Measurements from ENCODE around the gene AFF3.

The AFF3 gene

DNA sequence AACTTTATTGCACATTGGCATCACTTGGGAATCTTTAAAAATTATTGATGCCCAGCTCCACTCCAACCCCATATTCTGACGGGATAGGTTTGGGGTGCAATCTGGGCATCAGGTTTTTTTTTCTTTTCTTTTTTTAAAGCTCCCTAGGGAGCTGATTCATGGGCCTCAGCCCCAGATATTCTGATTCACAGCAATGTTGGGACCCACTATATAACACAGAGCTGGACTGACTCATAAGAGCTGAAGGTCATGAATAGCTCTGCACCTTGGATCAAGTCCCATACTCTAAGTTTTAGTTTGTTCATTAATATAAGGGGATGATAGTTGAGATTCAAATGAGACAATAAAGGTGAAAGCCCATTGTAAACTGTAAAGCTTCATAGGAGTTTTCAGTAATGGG lies 461.4 kb downstream of the AFF3 start:
- TF ChIP-seq, protein P1, sequence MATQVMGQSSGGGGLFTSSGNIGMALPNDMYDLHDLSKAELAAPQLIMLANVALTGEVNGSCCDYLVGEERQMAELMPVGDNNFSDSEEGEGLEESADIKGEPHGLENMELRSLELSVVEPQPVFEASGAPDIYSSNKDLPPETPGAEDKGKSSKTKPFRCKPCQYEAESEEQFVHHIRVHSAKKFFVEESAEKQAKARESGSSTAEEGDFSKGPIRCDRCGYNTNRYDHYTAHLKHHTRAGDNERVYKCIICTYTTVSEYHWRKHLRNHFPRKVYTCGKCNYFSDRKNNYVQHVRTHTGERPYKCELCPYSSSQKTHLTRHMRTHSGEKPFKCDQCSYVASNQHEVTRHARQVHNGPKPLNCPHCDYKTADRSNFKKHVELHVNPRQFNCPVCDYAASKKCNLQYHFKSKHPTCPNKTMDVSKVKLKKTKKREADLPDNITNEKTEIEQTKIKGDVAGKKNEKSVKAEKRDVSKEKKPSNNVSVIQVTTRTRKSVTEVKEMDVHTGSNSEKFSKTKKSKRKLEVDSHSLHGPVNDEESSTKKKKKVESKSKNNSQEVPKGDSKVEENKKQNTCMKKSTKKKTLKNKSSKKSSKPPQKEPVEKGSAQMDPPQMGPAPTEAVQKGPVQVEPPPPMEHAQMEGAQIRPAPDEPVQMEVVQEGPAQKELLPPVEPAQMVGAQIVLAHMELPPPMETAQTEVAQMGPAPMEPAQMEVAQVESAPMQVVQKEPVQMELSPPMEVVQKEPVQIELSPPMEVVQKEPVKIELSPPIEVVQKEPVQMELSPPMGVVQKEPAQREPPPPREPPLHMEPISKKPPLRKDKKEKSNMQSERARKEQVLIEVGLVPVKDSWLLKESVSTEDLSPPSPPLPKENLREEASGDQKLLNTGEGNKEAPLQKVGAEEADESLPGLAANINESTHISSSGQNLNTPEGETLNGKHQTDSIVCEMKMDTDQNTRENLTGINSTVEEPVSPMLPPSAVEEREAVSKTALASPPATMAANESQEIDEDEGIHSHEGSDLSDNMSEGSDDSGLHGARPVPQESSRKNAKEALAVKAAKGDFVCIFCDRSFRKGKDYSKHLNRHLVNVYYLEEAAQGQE (IDR thresholded peaks at IDR 0.05; ENCODE audit: insufficient read depth in 1 of 2, low read depth in 2 of 2, low read length in 2 of 2): no peak
- TF ChIP-seq POLR2AphosphoS5 (IDR thresholded peaks at IDR 0.05; ENCODE audit: low read depth, low read length) (no peak), SIN3A (IDR thresholded peaks at IDR 0.05; ENCODE audit: borderline replicate concordance, insufficient read depth, low read length) (no peak), TAF1 (IDR thresholded peaks at IDR 0.05; ENCODE audit: borderline replicate concordance, insufficient read depth, low read length) (no peak)

DNA sequence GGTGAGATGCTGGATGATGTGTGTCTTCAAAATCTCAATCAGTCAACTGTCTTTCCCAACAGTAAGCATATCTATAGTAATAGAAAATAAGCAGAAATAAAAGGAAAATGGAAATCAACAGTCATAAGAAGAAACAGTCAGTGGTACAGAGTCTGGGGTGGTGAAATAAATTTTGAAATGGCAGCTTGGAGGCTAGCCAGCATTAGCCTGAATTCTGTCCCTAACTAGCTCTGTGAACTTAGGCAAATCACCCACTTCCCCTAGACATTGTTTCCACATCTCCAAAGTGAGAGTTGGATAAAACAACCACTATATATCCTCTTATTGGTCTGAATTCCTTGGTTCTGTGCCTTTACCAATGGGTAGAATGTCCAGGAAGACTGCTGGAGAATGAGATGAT lies 462.9 kb downstream of the AFF3 start:
- TF ChIP-seq TAF1 (IDR thresholded peaks at IDR 0.05; ENCODE audit: borderline replicate concordance, insufficient read depth, low read length): no peak
- no peak for TF ChIP-seq POLR2AphosphoS5 (IDR thresholded peaks at IDR 0.05; ENCODE audit: low read depth, low read length)
- no peak for TF ChIP-seq FOXP2 (optimal IDR thresholded peaks at IDR 0.05; ENCODE audit: borderline replicate concordance, extremely low read depth, extremely low read length, insufficient read depth)
- TF ChIP-seq, protein P1 (IDR thresholded peaks at IDR 0.05; ENCODE audit: insufficient read depth in 1 of 2, low read depth in 2 of 2, low read length in 2 of 2): no peak

DNA sequence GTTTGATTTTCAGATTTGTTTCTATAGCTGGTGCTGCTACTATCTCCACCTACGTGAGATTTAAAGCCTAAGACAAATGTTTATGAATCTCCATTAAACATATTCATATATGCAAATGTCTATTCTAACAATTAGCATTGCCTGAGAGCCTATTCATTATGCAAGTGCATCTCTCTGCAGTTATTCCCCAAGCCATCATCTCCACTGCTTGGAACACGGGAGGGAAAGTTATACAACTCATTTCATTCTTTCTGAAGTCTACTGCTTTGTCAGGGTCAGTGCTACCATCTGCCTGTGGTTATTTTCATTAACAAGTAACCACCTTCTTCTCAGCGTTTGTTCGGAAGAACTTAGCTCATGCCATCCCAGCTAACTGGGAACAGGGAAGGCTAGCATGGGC lies 463.8 kb downstream of the AFF3 start:
- TF ChIP-seq TAF1 (IDR thresholded peaks at IDR 0.05; ENCODE audit: borderline replicate concordance, insufficient read depth, low read length) (no peak), POLR2AphosphoS5 (IDR thresholded peaks at IDR 0.05; ENCODE audit: low read depth, low read length) (no peak), FOXP2 (optimal IDR thresholded peaks at IDR 0.05; ENCODE audit: borderline replicate concordance, extremely low read depth, extremely low read length, insufficient read depth) (no peak), SIN3A (IDR thresholded peaks at IDR 0.05; ENCODE audit: borderline replicate concordance, insufficient read depth, low read length) (no peak)
- TF ChIP-seq, protein P1 (IDR thresholded peaks at IDR 0.05; ENCODE audit: insufficient read depth in 1 of 2, low read depth in 2 of 2, low read length in 2 of 2): no peak

DNA sequence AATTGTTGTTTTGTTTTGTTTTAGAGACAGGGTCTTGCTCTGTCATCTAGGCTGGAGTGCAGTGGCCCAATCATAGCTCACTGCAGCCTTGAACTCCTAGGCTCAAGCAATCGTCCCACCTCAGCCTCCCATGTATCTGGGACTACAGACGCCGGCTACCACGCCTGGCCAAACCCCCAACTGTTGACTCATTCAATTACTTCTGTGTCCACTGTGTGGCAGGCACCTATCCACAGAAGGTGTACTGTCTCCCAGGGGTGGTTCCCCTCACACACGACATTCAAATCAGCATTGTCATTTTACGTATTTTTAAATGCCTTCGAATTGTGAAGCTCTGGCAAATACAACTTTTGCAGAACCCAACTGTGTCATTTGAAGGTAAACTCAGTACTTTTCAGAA lies 464.6 kb downstream of the AFF3 start:
- no peak for TF ChIP-seq TAF1 (IDR thresholded peaks at IDR 0.05; ENCODE audit: borderline replicate concordance, insufficient read depth, low read length)

DNA sequence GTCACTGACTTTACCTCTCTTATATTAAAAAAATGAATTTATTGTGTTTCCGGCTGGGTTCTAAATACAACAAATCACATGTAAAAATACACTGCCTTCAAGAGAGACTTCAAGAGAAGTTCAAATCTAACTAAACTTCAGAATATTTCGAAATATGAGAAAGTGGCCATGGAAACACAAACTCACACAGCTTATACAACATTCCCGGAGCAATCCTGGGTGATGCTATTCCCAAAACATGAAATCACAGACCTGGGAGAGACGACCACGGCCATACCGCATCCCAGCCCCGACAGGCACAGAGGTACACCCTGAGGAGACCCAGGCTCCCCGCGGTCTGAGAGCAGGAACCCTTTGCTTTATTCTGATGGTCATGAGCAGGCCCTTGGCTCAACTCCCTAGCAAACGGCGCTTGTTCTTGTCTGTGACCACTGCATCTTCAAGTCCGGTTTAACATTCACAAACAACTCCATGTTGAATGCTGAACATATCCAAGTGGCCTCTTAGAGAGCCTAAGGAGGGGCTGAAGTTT lies 467.2 kb downstream of the AFF3 start:
- TF ChIP-seq, protein P1 (IDR thresholded peaks at IDR 0.05; ENCODE audit: insufficient read depth in 1 of 2, low read depth in 2 of 2, low read length in 2 of 2): no peak
- TF ChIP-seq TAF1 (IDR thresholded peaks at IDR 0.05; ENCODE audit: borderline replicate concordance, insufficient read depth, low read length) (no peak), SIN3A (IDR thresholded peaks at IDR 0.05; ENCODE audit: borderline replicate concordance, insufficient read depth, low read length) (no peak), FOXP2 (optimal IDR thresholded peaks at IDR 0.05; ENCODE audit: borderline replicate concordance, extremely low read depth, extremely low read length, insufficient read depth) (no peak), POLR2AphosphoS5 (IDR thresholded peaks at IDR 0.05; ENCODE audit: low read depth, low read length) (no peak)

All from PFSK-1 (cell line).